Stimulated activated CD8-positive, alpha-beta memory T cell treated with anti-CD3 and anti-CD28 coated beads, Interleukin-12 subunit alpha, Interleukin-12 subunit beta, amount 100 ng/mL, for 1 hour (primary cell): ENCODE measurements around the gene PFKFB1.

Source experiments
- DNase-seq: peaks from one replicate; pipeline ENCODE4 v3.0.0-alpha.2; 2020; ENCODE audit warnings: low read depth

Gene PFKFB1

GRCh38 chrX:54922547-54922946 lies 71.4 kb downstream of the PFKFB1 start:
- DNase-seq: no peak

DNA sequence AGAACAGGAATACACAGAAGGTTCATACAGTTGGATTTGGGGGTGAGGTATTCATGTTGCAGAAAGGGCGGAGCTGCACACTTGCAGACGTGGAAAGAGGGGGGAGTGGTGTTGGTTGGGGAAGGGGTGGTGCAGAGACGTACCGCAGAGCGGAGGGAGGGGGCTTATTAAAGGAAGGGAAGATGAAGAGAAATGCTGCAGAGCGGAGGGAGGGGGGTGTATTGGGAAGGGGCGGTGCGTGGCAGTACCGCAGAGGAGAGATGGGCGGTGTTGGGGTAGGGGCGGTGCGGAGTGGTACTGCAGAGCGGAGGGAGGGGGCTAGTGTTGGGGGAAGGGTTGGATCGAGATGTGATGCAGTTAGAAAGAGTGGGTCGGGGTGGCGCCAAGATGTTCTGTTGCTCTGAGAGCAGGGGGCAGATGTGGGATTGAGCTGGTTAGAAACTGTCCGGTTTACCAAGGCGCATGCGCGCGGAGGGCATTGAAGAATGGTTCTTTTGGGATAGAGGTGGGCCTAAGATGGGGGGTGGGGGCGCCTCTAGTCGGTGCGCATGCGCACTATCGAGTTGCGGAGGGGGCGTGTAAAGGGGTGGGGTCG lies 72.5 kb downstream of the PFKFB1 start:
- DNase-seq: peak; percentile 16

DNA sequence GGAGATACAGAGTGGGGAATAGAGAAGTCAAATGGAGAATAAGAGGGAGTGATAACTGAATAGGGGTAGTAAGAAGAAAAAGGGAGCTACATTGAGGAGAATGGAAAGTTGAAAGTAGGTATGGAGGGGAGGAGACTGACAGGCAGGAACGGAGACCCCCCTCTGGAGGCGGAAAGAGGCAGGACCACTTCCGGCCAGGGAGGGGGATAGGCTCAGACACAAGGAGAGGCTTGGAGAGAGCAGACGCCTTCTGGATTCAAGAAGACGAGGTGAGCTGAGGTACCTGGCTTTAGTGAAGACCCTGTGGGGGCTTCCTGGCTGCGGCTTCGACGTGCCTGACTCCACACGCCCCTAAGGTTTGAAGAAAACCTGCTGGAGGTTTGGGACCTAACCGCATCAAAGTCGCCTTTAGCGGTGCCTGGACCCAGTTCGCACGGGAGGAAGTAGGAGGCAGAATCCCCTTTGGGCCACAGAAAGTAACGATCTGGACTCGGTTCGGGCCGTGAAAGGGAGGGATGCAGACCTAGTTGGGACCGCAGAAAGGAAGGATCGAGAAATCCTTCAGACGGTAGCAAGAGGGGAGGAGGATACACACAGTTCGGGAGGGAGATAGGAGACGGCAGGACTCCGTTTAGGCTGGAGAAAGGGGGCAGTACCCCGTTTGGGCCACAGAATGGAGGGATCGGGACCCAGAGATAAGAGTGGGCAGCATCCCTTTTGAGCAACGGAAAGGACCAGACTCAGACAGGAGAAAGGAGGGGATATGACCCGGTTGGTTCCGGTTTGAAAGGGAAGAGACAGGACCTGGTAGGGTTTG lies 73.2 kb downstream of the PFKFB1 start, which contains the start of gene TRO:
Gene TRO, plus strand, starts transcription at position 215 of the 817 bp plus-strand sequence. CDS start 1,423 bp downstream, outside the sequence.
- DNase-seq: no peak

DNA sequence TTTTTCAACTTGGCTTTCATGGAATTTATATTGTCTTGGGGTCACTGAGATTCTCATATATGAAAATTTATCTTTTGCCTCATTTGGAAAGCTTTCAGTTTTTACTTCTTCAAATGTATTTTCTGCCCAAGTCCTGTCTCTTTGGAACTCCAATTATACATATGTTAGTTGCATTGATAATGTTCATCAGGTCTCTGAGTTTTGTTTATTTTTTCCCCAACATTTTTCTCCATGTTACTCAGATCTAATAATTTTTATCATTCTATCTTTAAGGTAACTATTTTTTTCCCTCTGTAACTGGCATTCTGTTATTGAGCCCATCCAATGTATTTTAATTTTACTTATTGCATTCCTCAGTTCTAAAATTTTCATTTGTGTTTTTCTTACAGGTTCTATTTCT lies 84.0 kb downstream of the PFKFB1 start:
- DNase-seq: no peak

GRCh38 chrX:54894159-54894558 lies 99.8 kb downstream of the PFKFB1 start:
- DNase-seq: no peak

- peak; percentile 14 for DNase-seq
Measured at GRCh38 chrX:54891573-54891972, 102.4 kb downstream of the PFKFB1 start.

GRCh38 chrX:54885740-54886139 lies 108.2 kb downstream of the PFKFB1 start:
- DNase-seq: no peak
